Measurements from ENCODE around the gene SORCS2.

DNA sequence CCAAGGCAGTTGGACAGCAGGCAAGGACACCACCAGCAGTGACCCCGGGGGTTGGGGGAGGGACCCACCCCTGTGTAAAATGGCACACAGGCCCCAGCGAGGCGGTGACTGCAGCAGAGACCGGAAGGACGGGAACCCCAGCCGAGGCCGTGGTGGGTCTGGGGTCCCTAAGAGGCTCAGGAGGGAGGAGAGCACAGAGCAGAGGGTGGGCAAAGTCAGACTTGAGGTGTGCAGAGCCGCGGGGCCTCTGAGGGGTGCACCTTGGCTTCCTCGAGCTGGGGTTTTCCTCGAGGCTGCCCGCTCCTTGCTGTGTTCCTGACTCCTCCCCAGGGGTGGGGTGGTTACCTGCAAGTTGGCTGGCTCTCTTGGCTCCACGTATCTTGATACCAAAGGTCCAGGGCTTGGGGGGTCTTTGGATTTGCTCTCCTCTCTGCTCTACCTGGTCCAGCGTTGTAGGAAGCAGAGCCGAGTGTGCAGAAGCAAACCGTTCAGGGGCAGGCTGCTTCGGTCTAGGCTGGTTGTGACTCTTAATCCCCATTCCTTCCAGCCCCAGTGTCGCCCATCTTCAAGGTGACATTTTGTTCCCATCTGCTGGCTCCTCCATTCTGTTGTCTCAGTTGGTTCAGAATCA lies 37.9 kb upstream of the SORCS2 start:
- TF ChIP-seq, protein P1, sequence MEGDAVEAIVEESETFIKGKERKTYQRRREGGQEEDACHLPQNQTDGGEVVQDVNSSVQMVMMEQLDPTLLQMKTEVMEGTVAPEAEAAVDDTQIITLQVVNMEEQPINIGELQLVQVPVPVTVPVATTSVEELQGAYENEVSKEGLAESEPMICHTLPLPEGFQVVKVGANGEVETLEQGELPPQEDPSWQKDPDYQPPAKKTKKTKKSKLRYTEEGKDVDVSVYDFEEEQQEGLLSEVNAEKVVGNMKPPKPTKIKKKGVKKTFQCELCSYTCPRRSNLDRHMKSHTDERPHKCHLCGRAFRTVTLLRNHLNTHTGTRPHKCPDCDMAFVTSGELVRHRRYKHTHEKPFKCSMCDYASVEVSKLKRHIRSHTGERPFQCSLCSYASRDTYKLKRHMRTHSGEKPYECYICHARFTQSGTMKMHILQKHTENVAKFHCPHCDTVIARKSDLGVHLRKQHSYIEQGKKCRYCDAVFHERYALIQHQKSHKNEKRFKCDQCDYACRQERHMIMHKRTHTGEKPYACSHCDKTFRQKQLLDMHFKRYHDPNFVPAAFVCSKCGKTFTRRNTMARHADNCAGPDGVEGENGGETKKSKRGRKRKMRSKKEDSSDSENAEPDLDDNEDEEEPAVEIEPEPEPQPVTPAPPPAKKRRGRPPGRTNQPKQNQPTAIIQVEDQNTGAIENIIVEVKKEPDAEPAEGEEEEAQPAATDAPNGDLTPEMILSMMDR (conservative IDR thresholded peaks at IDR 0.05; ENCODE audit: low read depth, low read length), result no peak
- TF ChIP-seq EZH2phosphoT487 (IDR thresholded peaks at IDR 0.05; ENCODE audit: borderline replicate concordance, low read length), result no peak

Measured in PC-3 (cell line).